Spinal cord (tissue), 10 donors: Measurements from ENCODE around the gene DNAI1. TPM values are rescaled to one million over a fixed set of nuclear protein-coding genes. Genes with fewer than 3 reads are reported as not detected.

Experiments used
- DNase-seq, 6 donors: peaks; one replicate each; pipeline versions ENCODE4 v3.0.0 to v3.0.0-alpha.2; 2013 to 2015; ENCODE audit warnings: low spot score in 6 of 6, low read depth in 4 of 6
- H3K27ac ChIP-seq: one replicate; pipeline ENCODE4 v1.5.1; 2013; ENCODE audit warnings: low read depth, low read length, control low read depth
- H3K27me3 ChIP-seq: one replicate; pipeline ENCODE4 v1.6.1; 2013; ENCODE audit warnings: low read length; ENCODE audit not compliant: control insufficient read depth, insufficient read depth
- H3K36me3 ChIP-seq: one replicate; pipeline ENCODE4 v1.6.1; 2013; ENCODE audit warnings: low read length; ENCODE audit not compliant: control insufficient read depth, insufficient read depth
- H3K4me1 ChIP-seq: one replicate; pipeline ENCODE4 v1.6.1; 2013; ENCODE audit warnings: low read length; ENCODE audit not compliant: control insufficient read depth, insufficient read depth
- H3K4me3 ChIP-seq: one replicate; pipeline ENCODE4 v1.5.1; 2013; ENCODE audit warnings: low read depth, low read length, control low read depth
- H3K9me3 ChIP-seq: one replicate; pipeline ENCODE4 v1.6.1; 2013; ENCODE audit warnings: low read length; ENCODE audit not compliant: control insufficient read depth, insufficient read depth
- WGBS: methylation state at CpG from one replicate; pipeline ENCODE4 v1.1.5; 2013; ENCODE audit warnings: missing lambda C conversion rate; ENCODE audit not compliant: insufficient coverage; 5-methylcytosine and 5-hydroxymethylcytosine counted together
- polyA plus RNA-seq, 2 donors: library from polyadenylated mRNA; unstranded; fragments of 120-200 nt; gene quantifications; one replicate each; pipeline ENCODE4 v1.2.1, GENCODE V29; 2013; ENCODE audit not compliant: insufficient read length in 2 of 2
- small RNA-seq: library from RNA; depleted of rRNA; stranded (forward); fragments of <200 nt; gene quantifications from one replicate; pipeline ENCODE3, GENCODE V24; 2014; ENCODE audit warnings: low replicate concordance
- total RNA-seq, 2 donors: library from RNA; depleted of rRNA in 1 of 2; stranded (reverse); fragments of 120-200 nt in 1 of 2; fragments of >200 nt in 1 of 2; gene quantifications; one replicate each; pipeline versions ENCODE4 v1.2.3 to v1.2.4, GENCODE V29; 2013 to 2014
- donor health status: healthy.

The DNAI1 gene
- total and polyA plus RNA-seq, 4 donors: 3.5 to 24.8 (median 10.4) TPM

DNA sequence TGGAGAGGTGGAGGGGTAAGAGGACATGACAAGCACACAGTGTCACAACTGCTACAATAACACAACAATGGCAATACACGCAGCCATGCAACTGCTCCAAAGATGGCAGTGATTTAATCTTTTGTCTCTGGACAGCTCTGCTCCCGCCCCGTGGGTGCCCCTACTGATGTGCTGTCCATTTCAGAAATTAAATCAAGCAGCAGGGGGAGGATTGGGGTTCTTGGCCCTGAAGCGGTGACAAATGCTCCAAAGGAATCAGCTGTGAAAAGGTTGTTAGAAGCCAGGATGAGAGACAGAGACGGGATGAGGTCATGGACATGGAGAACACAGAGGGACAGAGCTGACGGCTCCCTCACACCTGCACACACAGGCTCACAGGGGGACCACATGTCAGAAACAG, 108.4 kb downstream of the DNAI1 start:
- Histone ChIP-seq H3K4me3 (no peak overlapping the region), H3K27me3 (no peaks in the 10 kb centered on the region), H3K36me3 (peaks cover 64% of the 10 kb centered on the region), H3K27ac (no peak overlapping the region), H3K4me1 (peaks cover 41% of the 10 kb centered on the region), H3K9me3 (no peaks in the 10 kb centered on the region)
- DNase-seq: peak in 1 of 6 donors; percentile 52
- WGBS: 53% methylated on average over 6 of the region's 6 CpGs

DNA sequence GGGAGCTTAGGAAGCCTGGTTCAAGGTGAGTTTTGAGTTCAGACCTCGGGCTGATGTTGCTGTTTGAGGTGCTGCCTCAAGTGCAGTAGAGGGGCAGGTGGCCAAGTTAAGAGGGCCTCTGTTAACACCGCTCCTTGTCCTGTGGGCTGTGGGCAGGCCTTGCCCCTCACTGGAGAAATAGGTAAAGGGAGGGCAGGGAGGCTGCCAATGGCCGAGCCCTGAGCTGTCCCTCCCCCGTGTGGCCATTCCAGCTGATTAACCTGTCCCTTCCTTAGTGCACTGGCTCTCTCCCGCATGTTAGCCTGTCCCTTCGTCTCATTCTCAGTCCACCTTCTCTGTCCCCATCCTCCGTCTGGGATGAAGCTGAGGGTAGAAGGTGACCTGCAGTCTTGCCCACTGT, 109.5 kb downstream of the DNAI1 start:
- Histone ChIP-seq H3K4me3 (no peak overlapping the region), H3K27ac (no peak overlapping the region), H3K27me3 (no peaks in the 10 kb centered on the region), H3K9me3 (no peaks in the 10 kb centered on the region), H3K36me3 (peaks cover 53% of the 10 kb centered on the region), H3K4me1 (peaks cover 46% of the 10 kb centered on the region)
- no peak for DNase-seq
- 77% methylated on average over 1 of the region's 7 CpGs for WGBS

DNA sequence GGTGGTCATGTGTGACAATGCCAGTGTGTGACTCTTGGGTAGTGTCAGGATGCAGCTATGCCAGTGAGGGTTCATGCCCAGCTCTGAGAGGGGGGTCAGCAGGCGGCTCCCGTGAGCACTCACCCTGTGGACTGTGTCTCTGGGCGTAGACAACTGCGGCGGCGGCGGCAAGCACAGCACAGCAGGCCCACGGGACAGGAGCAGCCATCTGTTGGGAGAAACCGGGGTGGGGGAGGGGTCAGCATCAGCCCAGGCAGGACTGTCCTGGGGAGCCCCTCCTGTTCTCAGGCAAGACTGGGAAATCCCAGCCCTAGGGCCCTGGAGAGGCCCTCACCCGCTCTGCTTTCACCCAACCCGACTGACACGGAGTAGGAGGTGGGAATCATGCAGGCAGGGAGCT, 110.2 kb downstream of the DNAI1 start:
- H3K36me3 ChIP-seq: peaks cover 53% of the 10 kb centered on the region
- WGBS: 44% methylated on average over 10 of the region's 12 CpGs
- H3K27ac ChIP-seq: no peak overlapping the region
- H3K4me3 ChIP-seq: no peak overlapping the region
- no peaks in the 10 kb centered on the region for H3K9me3 ChIP-seq
- DNase-seq: peak in 1 of 6 donors; percentile 37
- H3K27me3 ChIP-seq: no peaks in the 10 kb centered on the region
- peaks cover 49% of the 10 kb centered on the region for H3K4me1 ChIP-seq

DNA sequence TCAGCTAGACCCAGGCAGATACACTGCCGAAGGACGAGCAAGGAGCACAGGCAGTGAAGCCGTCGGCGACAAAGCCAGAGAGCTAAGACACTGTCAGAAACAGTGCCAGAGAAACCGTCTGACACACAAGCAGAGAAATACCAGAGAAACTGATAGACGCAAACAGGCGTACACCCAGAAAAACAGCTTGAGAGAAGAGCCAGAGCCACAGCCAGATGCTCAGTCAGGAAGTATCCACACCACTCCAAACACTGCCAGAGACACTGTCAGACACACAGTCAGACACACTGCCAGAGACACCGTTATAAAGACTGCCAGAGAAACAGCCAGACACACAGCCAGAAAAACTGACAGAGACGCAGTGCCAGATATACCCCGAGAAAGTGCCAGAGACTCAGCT, 111.8 kb downstream of the DNAI1 start:
- H3K9me3 ChIP-seq: no peaks in the 10 kb centered on the region
- peak in 2 of 6 donors; percentile 65 to 94 for DNase-seq
- peak overlapping the region; percentile 70 for H3K27ac ChIP-seq
- peaks cover 63% of the 10 kb centered on the region for H3K4me1 ChIP-seq
- no peak overlapping the region for H3K4me3 ChIP-seq
- no peaks in the 10 kb centered on the region for H3K27me3 ChIP-seq
- 27% methylated on average over 11 of the region's 11 CpGs for WGBS
- H3K36me3 ChIP-seq: peaks cover 52% of the 10 kb centered on the region

Small RNAs within 50 kb of the gene (small RNA-seq; reads per million reads assigned to genes)
- gene RN7SKP24: not detected

Other genes starting within 250 kb of the DNAI1 start
- gene KIF24, start 129.5 kb upstream of the DNAI1 start, total RNA-seq: 1 to 10 TPM; 2.8 to 5.3 TPM
- gene KIF24, start 129.5 kb upstream of the DNAI1 start, polyA plus RNA-seq: 1 to 10 TPM; 3.7 to 4.0 TPM
- gene NUDT2, start 129.2 kb upstream of the DNAI1 start, total RNA-seq: 10 to 100 TPM; 22.2 to 25.3 TPM
- gene NUDT2, start 129.2 kb upstream of the DNAI1 start, polyA plus RNA-seq: 10 to 100 TPM; 27.6 to 30.2 TPM
- 10 to 100 TPM in 1 of 2 donors, 1 to 10 TPM in 1; 8.6 to 10.4 TPM for gene MYORG, start 81.9 kb upstream of the DNAI1 start, total RNA-seq
- 10 to 100 TPM; 26.5 to 36.2 TPM for gene MYORG, start 81.9 kb upstream of the DNAI1 start, polyA plus RNA-seq
- 10 to 100 TPM; 18.1 to 23.6 TPM for gene FAM219A, start 235 bp upstream of the DNAI1 start, total RNA-seq
- 10 to 100 TPM; 78.8 to 83.9 TPM for gene FAM219A, start 235 bp upstream of the DNAI1 start, polyA plus RNA-seq
- 10 to 100 TPM; 32.7 to 63.9 TPM for gene ENHO, start 64.2 kb downstream of the DNAI1 start, total RNA-seq
- 100 to 1,000 TPM; 193 to 219 TPM for gene ENHO, start 64.2 kb downstream of the DNAI1 start, polyA plus RNA-seq
- 10 to 100 TPM in 1 of 2 donors, 1 to 10 TPM in 1; 9.6 to 16.1 TPM for gene CNTFR, start 130.9 kb downstream of the DNAI1 start, total RNA-seq
- gene CNTFR, start 130.9 kb downstream of the DNAI1 start, polyA plus RNA-seq: 100 to 1,000 TPM; 109 to 110 TPM
- 10 to 100 TPM; 10.4 to 29.4 TPM for gene RPP25L, start 153.3 kb downstream of the DNAI1 start, total RNA-seq
- 10 to 100 TPM; 18.0 to 18.9 TPM for gene RPP25L, start 153.3 kb downstream of the DNAI1 start, polyA plus RNA-seq
- 100 to 1,000 TPM in 1 of 2 donors, 10 to 100 TPM in 1; 90.9 to 119 TPM for gene DCTN3, start 161.7 kb downstream of the DNAI1 start, total RNA-seq
- gene DCTN3, start 161.7 kb downstream of the DNAI1 start, polyA plus RNA-seq: 100 to 1,000 TPM; 179 to 190 TPM
- 1 to 10 TPM in 1 of 2 donors, under 1 TPM in 1; 0.33 to 1.1 TPM for gene ARID3C, start 170.3 kb downstream of the DNAI1 start, total RNA-seq
- gene ARID3C, start 170.3 kb downstream of the DNAI1 start, polyA plus RNA-seq: under 1 TPM; 0.60 to 0.66 TPM
- gene SIGMAR1, start 179.0 kb downstream of the DNAI1 start, total RNA-seq: 10 to 100 TPM; 27.7 to 45.5 TPM
- gene SIGMAR1, start 179.0 kb downstream of the DNAI1 start, polyA plus RNA-seq: 10 to 100 TPM; 79.5 to 82.3 TPM
- 10 to 100 TPM; 31.3 to 72.4 TPM for gene GALT, start 187.9 kb downstream of the DNAI1 start, total RNA-seq
- gene GALT, start 187.9 kb downstream of the DNAI1 start, polyA plus RNA-seq: 10 to 100 TPM; 52.4 to 73.4 TPM
- 10 to 100 TPM; 24.1 to 62.9 TPM for gene IL11RA, start 193.4 kb downstream of the DNAI1 start, total RNA-seq
- gene IL11RA, start 193.4 kb downstream of the DNAI1 start, polyA plus RNA-seq: 10 to 100 TPM; 42.2 to 69.9 TPM
- under 1 TPM in 1 of 2 donors, not detected in 1; 0.66 TPM for gene CCL27, start 203.9 kb downstream of the DNAI1 start, total RNA-seq
- gene CCL27, start 203.9 kb downstream of the DNAI1 start, polyA plus RNA-seq: 1 to 10 TPM; 1.0 TPM
- not detected for gene CCL19, start 232.5 kb downstream of the DNAI1 start, total RNA-seq
- gene CCL19, start 232.5 kb downstream of the DNAI1 start, polyA plus RNA-seq: under 1 TPM in 1 of 2 donors, not detected in 1; 0.27 TPM